Nephron progenitor cell (in vitro differentiated cells): Measurements from ENCODE around the gene NBPF15.
"Not testable (repeated sequence)": the region's sequence is repeated elsewhere in the genome, so short reads cannot be mapped to it uniquely, and the experiment has no call there.

Experiments used
- DNase-seq: peaks from one replicate; pipeline ENCODE4 v3.0.0; 2021
- H3K27ac Mint-ChIP-seq: 2 replicates; pipeline ENCODE4 v1.8.0; 2021; ENCODE audit warnings: mild to moderate bottlenecking, moderate library complexity, mixed read lengths
- H3K27me3 Mint-ChIP-seq: 2 replicates; pipeline ENCODE4 v1.8.0; 2021; ENCODE audit warnings: mild to moderate bottlenecking, low read depth, mixed read lengths; ENCODE audit not compliant: poor library complexity
- H3K36me3 Mint-ChIP-seq: 2 replicates; pipeline ENCODE4 v1.8.0; 2021; ENCODE audit warnings: low read depth, mixed read lengths
- H3K4me1 Mint-ChIP-seq: 2 replicates; pipeline ENCODE4 v1.8.0; 2021; ENCODE audit warnings: mixed read lengths
- H3K4me3 Mint-ChIP-seq: 2 replicates; pipeline ENCODE4 v1.8.0; 2021; ENCODE audit warnings: mild to moderate bottlenecking, moderate library complexity, mixed read lengths
- H3K9me3 Mint-ChIP-seq: 2 replicates; pipeline ENCODE4 v1.8.0; 2021; ENCODE audit warnings: mild to moderate bottlenecking, moderate library complexity, mixed read lengths

NBPF15 gene, protein sequence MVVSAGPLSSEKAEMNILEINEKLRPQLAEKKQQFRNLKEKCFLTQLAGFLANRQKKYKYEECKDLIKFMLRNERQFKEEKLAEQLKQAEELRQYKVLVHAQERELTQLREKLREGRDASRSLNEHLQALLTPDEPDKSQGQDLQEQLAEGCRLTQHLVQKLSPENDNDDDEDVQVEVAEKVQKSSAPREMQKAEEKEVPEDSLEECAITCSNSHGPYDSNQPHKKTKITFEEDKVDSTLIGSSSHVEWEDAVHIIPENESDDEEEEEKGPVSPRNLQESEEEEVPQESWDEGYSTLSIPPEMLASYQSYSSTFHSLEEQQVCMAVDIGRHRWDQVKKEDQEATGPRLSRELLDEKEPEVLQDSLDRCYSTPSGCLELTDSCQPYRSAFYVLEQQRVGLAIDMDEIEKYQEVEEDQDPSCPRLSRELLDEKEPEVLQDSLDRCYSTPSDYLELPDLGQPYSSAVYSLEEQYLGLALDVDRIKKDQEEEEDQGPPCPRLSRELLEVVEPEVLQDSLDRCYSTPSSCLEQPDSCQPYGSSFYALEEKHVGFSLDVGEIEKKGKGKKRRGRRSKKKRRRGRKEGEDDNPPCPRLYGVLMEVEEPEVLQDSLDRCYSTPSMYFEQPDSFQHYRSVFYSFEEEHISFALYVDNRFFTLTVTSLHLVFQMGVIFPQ

DNA sequence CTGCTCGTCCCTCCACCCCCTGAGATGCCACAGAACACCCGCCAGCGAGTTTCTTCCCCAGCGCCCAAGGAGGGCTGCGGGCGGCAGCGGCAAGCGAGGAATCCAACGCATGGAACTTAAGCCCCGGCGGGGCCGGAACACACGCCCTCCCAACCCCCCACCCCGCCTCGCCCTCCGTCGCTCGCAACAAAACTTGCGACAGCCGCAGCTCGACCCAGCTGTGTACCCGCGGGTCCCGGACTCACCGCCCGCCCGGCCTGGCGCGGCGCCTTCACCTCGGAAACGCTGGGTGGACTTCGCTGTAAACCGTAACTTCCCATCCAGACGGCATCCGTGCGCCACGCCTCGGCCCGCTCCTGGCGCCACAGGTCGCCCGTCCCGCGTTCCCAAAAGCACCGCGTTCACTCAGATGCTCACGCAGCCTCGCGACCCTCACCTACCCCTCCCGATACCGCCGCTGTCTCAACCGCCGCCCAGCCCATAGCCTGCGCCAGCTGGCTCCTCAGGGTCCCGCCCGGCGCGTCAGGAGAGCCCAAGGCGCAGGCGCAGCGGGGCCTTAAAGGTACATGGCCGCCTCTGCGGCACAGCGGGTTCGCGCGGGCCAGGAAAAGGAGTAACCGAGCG, at the start of gene NBPF15:
Gene NBPF15, minus strand, starts transcription at position 534 of the 624 bp plus-strand sequence. CDS start 21,666 bp downstream, outside the sequence.
- H3K9me3 Mint-ChIP-seq, H3K4me1 Mint-ChIP-seq, H3K27me3 Mint-ChIP-seq, H3K36me3 Mint-ChIP-seq: not testable (repeated sequence)
- H3K27ac Mint-ChIP-seq: peak within 1 kb of the TSS; percentile 90
- H3K4me3 Mint-ChIP-seq: peak within 1 kb of the TSS; percentile 95
- peak; percentile 81 for DNase-seq

DNA sequence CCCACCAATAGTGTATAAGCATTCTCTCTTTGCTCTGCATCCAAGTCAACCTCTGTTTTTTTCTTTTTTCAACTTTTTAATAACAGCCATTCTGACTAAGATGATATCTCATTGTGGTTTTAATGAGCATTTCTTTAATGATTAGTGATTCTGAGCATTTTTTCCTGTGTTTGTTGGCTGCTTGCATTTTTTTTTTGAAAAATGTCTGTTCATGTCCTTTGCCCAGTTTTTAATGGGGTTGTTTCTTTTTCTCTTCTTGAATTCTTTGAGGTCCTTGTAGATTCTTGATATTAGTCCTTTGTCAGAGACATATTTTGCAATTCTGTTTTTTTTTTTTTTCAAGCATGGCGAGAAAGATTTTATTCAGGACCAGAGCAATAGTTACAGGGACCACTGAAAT, 35.0 kb upstream of the NBPF15 start:
- H3K4me1 Mint-ChIP-seq, H3K9me3 Mint-ChIP-seq: not testable (repeated sequence)

DNA sequence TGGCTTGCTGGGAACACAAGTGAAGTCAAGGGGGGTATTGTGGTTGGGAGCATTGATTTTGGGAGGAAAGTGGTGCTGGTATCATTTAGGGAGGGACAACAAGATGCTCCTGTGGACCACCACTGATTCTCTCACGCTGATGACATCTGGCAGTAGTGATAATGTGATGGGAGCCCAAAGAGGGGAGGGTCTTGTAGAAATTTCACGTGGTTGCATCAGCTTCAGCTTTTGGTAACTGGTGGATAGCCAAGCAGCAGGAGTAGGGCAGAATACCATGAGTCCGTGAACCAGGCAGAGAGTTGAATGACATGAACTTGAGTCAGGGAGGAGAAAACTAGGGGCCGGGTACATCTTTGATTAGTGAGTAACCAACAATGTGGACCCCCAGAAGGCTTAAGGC, 32.7 kb upstream of the NBPF15 start:
- H3K9me3 Mint-ChIP-seq, DNase-seq, H3K27me3 Mint-ChIP-seq, H3K36me3 Mint-ChIP-seq, H3K4me3 Mint-ChIP-seq, H3K4me1 Mint-ChIP-seq, H3K27ac Mint-ChIP-seq: not testable (repeated sequence)

More for the DNA sequence above, 35.0 kb upstream of the NBPF15 start:
- H3K27me3 Mint-ChIP-seq, H3K4me3 Mint-ChIP-seq, H3K36me3 Mint-ChIP-seq, H3K27ac Mint-ChIP-seq, DNase-seq: not testable (repeated sequence)

DNA sequence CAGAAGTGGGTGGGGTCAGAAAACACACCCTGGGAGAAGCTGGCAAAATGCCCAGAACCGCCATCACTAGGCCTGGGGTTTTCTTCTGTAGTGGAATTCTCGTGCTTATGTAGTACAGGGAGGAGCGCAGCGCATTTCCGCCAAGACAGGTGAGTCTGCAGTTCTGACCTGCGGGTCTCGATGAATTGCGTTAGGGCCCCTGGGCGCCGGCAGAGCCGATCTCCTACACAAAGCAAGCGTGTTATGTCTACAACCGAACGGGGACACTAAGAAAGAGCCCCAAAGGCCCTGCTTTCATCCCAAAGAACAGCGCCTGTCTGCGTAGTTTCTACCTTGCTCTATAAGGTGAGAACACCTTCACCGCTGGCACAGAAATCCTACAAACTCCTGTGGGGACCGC, 28.9 kb upstream of the NBPF15 start:
- H3K27me3 Mint-ChIP-seq, H3K36me3 Mint-ChIP-seq, H3K27ac Mint-ChIP-seq, H3K9me3 Mint-ChIP-seq, H3K4me1 Mint-ChIP-seq: not testable (repeated sequence)
- peak overlapping the region; percentile 69 for H3K4me3 Mint-ChIP-seq
- DNase-seq: peak; percentile 6

DNA sequence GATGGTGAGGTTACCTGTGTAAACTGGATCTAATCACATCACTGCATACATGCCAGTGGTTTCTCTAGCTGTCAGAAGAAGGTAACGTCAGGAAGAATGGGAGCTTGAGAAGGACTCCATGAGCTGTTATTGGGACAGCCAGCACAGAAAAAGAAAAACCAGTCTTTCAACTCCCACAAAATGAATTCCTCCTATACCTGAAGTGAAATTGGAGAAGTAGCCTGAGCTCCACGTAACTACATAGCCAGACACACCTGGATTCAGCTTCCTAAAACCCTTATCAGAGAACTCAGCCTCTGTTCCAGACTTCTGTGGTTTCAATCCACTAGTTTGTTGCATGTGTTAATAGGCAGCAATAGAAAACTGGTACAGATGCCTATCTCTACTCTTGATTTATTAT, 25.5 kb upstream of the NBPF15 start:
- DNase-seq, H3K27me3 Mint-ChIP-seq, H3K27ac Mint-ChIP-seq, H3K9me3 Mint-ChIP-seq, H3K4me1 Mint-ChIP-seq, H3K36me3 Mint-ChIP-seq, H3K4me3 Mint-ChIP-seq: not testable (repeated sequence)

DNA sequence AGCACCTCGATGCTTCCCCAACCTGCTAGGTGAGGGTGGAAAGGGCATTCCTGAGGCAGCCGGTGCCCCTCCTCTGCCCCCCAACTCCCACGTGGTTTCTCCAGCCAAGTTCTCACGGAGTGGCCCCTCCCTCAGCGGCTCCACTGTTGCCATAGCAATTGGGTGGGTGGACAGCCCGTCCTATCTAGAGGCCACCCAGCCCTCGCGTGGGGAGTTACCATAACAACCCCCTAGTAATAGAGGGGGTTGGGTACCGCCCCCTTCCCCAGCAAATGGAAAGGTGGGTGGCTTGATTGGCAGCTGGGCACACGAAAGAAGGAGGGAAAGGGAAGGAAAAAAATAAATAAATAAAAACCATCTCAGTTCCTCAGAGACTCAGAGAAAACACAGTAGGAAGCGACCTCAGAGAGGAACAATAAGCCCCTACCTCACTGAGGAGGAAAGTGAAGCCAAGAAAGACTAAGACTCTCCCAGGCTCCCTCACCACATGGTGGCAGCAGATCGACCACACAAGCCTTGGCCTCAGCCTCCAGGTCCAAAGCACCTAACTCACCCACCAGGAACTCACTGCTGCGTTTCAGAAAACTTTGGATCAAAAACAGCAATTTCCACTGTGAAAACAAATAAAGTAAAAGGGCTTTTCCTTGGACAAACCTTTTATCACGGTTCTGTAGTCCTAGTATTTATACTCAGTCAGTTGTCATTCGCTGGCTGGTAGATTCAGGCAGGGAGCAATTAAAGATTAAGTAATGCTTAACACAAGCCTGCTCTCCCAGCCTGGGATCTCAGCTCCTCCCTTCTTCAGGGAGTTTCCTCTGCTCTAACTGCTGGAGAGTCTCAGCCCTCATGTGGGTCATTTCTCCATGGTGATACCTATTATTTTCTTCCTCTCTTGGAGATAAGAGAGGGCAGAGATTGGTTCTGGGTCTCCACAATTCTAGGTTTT, 23.9 kb upstream of the NBPF15 start:
- not testable (repeated sequence) for H3K27me3 Mint-ChIP-seq, H3K27ac Mint-ChIP-seq, H3K4me1 Mint-ChIP-seq, H3K9me3 Mint-ChIP-seq, H3K4me3 Mint-ChIP-seq, H3K36me3 Mint-ChIP-seq, DNase-seq

DNA sequence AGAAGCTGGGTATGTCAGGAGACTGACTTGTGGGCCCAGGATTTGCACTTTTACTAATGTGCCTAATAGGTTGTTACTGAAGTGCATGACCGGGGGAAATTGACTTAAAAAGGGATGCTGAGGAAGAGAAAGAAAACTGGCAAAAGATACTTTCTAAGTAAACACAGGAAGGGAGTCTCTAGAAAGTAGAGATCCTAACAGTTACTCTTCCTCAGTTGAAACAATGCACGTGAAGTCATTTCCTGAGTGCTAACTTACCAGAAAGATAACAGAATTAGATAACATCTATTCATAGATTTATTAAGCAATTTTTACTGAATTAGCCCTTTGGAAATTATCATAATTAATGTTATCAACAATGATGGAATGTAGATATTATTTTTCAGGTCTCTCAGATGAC, 12.4 kb upstream of the NBPF15 start:
- not testable (repeated sequence) for H3K4me3 Mint-ChIP-seq, DNase-seq, H3K27ac Mint-ChIP-seq, H3K9me3 Mint-ChIP-seq, H3K4me1 Mint-ChIP-seq, H3K36me3 Mint-ChIP-seq
- H3K27me3 Mint-ChIP-seq: peaks cover 13% of the 10 kb centered on the region

DNA sequence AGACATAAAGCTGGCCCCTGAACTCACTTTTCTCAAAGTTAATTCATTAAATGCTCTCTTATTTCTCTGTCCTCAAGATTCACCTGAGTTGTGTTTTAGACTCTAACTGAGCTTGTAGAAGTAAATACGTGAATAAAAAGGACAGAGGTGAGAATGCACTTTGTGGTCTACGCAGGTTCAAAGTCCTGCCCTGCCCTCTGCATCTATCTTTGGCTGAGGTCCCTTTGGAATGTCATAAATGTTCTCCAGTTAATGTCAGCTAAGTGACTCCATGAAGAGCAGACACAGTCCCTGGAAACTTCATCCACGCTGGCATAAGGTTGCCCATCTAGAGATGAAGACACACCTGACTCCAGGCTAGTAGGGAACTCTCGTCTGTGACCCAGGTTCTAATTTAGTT, 10.0 kb upstream of the NBPF15 start:
- not testable (repeated sequence) for H3K9me3 Mint-ChIP-seq, H3K27ac Mint-ChIP-seq, H3K4me3 Mint-ChIP-seq, DNase-seq, H3K36me3 Mint-ChIP-seq, H3K4me1 Mint-ChIP-seq
- peaks cover 17% of the 10 kb centered on the region for H3K27me3 Mint-ChIP-seq

DNA sequence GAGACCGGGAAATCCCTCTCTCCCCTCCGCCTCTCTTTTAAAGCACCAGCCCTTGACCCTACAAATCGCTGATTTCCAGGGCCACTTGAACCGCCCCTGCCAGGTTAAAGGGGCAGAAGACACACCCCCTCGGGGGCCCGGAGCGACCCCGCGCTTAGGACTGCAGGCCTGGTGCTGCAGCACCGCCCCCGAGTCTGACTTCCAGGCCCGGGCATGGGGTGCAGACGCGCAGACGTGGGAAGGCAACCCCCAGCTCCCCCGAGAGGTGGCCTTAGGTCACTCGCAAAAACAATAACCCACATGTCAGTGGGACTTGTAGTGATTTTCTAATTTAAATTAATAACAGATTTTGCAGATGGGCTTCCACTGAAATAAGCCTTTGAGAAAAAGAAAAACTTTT, 309 bp upstream of the NBPF15 start:
- not testable (repeated sequence) for H3K36me3 Mint-ChIP-seq, H3K4me3 Mint-ChIP-seq, H3K9me3 Mint-ChIP-seq

DNA sequence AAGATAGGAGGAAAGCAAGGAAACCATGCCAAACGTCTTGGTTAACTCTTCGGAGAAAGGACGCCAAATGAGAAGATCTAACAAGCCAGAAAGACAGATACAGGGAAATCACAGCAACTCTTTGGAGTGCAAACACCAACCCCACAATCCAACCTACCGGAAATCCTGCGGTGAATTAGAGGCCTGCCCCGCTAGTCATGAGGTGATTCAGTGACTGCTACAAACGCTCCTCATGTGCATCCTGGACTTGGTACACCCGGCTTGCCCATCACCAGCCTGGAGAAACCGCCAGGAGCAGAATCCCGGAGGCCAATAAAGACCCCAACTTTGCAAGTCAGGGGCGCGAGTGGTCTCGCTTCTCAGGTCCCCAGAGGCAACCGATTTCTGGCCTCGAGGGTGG, 783 bp downstream of the NBPF15 start:
- H3K9me3 Mint-ChIP-seq, DNase-seq, H3K27me3 Mint-ChIP-seq, H3K4me1 Mint-ChIP-seq, H3K36me3 Mint-ChIP-seq, H3K27ac Mint-ChIP-seq: not testable (repeated sequence)
- peak overlapping the region; percentile 95 for H3K4me3 Mint-ChIP-seq

More for the DNA sequence above, 309 bp upstream of the NBPF15 start:
- not testable (repeated sequence) for H3K4me1 Mint-ChIP-seq, H3K27me3 Mint-ChIP-seq, H3K27ac Mint-ChIP-seq, DNase-seq

DNA sequence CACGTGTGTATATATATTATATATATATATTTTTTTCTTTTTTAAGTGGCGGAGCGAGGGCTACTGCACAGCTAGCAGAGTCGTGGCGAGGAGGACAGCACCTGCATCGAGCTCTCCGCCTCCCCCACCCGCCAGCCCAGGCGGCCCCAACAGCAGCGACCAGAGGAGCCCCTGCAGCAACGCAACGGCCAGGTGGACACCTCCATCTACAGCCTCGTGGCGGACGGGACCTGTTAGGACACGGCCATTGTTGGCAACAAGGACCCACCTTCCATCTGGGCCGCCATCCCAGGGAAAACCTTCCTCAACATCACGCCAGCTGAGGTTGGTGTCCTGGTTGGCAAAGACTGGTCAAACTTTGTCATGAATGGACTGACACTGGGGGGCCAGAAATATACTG, 19.1 kb downstream of the NBPF15 start:
- H3K27ac Mint-ChIP-seq, H3K9me3 Mint-ChIP-seq, H3K36me3 Mint-ChIP-seq, DNase-seq, H3K4me1 Mint-ChIP-seq, H3K27me3 Mint-ChIP-seq, H3K4me3 Mint-ChIP-seq: not testable (repeated sequence)

DNA sequence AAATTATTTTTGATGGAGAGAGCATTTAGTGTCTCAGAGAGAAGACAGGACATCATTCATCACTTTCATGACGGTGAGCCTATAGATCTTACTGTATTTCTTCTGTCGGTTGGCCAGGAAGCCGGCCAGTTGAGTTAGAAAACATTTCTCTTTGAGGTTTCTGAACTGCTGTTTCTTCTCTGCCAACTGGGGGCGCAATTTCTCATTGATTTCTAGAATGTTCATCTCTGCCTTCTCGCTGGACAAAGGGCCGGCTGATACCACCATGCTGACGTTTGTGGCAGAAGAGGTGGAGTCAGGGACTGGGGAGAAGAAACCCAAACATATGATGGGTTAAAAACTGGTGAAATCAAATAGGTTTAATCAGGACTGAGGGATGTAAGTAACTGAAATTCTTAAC, 21.7 kb downstream of the NBPF15 start:
- peak; percentile 21 for DNase-seq
- H3K9me3 Mint-ChIP-seq, H3K4me1 Mint-ChIP-seq, H3K36me3 Mint-ChIP-seq, H3K27me3 Mint-ChIP-seq, H3K4me3 Mint-ChIP-seq, H3K27ac Mint-ChIP-seq: not testable (repeated sequence)

DNA sequence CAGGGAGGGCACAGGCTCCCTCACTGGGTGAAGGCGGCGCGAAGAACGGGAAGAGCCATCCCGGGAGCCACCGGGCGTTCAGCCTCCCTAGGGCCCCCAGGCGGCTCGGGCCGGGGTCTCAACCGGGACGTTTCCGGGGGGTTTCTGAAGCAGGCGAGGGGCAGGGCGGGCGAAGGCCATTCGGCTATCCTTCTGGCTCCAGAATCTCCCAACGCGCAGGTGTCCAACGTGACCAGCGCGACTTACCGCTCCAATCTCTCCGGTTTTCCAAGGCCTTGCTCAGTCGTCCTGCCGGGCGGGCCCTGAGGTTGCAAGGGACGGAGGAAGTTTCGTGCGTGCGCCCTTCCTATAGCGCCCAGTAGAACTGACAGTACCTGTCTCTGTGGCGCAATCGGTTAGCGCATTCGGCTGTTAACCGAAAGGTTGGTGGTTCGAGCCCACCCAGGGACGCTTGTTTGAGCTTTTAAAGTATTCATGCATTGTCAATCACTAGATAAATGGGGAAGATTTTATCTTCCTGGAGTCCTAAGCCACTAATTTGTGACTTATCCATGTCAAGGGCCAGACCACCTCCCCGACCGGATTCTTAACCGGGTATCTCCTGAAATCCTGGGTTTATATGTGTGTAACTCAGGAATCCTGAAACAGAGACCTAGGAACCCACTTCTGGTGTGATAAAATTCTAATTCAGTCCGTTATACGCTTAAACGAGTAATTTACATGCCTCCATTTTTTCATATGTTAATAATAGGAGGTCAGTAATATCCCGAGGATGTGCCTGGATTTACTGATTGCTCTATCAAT, 42.4 kb downstream of the NBPF15 start:
- H3K36me3 Mint-ChIP-seq, H3K9me3 Mint-ChIP-seq, H3K27me3 Mint-ChIP-seq, H3K4me1 Mint-ChIP-seq: not testable (repeated sequence)
- Mint-ChIP-seq H3K4me3 (peak overlapping the region; percentile 91), H3K27ac (peak overlapping the region; percentile 33)
- DNase-seq: peak; percentile 66
